ENCODE results near the gene PDLIM1.
A peak's percentile ranks its signal among the peaks of the same experiment; 100 is the strongest.

Gene PDLIM1

DNA sequence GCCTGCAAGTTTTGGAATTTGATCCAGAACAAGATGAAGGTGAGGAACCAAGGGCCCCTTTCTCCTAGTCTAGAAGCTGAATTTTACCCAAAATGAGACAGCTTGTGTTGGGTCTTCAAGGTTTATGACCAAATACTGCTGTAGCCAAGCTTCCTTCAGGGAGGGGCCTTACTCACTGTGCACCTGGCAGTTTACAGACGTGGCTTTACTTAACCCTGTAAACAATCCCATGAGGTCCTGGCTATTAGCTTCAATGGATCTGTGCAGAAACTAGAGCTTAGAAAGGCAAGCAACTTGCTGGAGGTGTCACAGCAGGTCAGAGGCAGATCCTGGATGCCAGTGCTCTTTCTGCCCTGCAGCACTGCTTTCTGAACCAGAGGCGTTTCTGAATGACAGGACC lies 46.7 kb downstream of the PDLIM1 start:
- Histone ChIP-seq H3K79me2 (ENCODE audit: insufficient read depth, low read length) (no peaks in the 10 kb centered on the region), H4K20me1 (ENCODE audit: insufficient read depth, low read length) (no peaks in the 10 kb centered on the region), H3K9ac (ENCODE audit: low read length) (no peak overlapping the region), H3F3A (ENCODE audit: insufficient read depth, low read length) (no peaks in the 10 kb centered on the region), H2AFZ (ENCODE audit: low read length) (no peak overlapping the region), H3K27ac (ENCODE audit: low read depth, low read length, poor library complexity, severe bottlenecking) (no peak overlapping the region), H3K4me2 (ENCODE audit: low read length) (no peak overlapping the region), H3K4me1 (ENCODE audit: insufficient read depth, low read length, severe bottlenecking) (peaks cover 4% of the 10 kb centered on the region), H3K27me3 (ENCODE audit: insufficient read depth, low read length) (no peaks in the 10 kb centered on the region), H3K9me2 (ENCODE audit: low read depth, low read length) (no peaks in the 10 kb centered on the region), H3K36me3 (ENCODE audit: insufficient read depth, low read length) (0 out of 2 replicates have a peak, but pooled peaks cover 8% of the 10 kb centered on the region), H3K4me3 (ENCODE audit: low read depth, low read length, poor library complexity, severe bottlenecking) (no peak overlapping the region), H3K9me3 (ENCODE audit: low read length) (no peaks in the 10 kb centered on the region)
- TF ChIP-seq EZH2 (IDR thresholded peaks at IDR 0.05; ENCODE audit: borderline replicate concordance, low read length) = no peak
- TF ChIP-seq, protein P1, sequence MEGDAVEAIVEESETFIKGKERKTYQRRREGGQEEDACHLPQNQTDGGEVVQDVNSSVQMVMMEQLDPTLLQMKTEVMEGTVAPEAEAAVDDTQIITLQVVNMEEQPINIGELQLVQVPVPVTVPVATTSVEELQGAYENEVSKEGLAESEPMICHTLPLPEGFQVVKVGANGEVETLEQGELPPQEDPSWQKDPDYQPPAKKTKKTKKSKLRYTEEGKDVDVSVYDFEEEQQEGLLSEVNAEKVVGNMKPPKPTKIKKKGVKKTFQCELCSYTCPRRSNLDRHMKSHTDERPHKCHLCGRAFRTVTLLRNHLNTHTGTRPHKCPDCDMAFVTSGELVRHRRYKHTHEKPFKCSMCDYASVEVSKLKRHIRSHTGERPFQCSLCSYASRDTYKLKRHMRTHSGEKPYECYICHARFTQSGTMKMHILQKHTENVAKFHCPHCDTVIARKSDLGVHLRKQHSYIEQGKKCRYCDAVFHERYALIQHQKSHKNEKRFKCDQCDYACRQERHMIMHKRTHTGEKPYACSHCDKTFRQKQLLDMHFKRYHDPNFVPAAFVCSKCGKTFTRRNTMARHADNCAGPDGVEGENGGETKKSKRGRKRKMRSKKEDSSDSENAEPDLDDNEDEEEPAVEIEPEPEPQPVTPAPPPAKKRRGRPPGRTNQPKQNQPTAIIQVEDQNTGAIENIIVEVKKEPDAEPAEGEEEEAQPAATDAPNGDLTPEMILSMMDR (IDR thresholded peaks at IDR 0.05; ENCODE audit: low read length) = no peak

DNA sequence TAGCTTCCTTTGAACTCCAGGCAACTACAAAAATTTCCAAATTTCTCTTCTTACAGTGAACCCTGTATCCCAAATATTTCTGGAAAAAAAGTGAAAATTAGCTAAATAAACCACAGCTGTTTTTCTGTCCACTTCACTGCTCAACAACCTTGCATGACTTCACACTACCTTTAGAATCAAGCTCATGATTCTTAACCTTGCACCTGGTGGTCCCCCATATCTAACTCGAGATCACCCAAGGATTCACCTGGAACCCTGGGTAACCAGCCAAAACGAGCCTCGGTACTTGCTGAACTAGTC lies 47.5 kb downstream of the PDLIM1 start:
- no peaks in the 10 kb centered on the region for H3K79me2 ChIP-seq (ENCODE audit: insufficient read depth, low read length)
- no peak overlapping the region for H3K9ac ChIP-seq (ENCODE audit: low read length)
- no peak overlapping the region for H2AFZ ChIP-seq (ENCODE audit: low read length)
- no peaks in the 10 kb centered on the region for H4K20me1 ChIP-seq (ENCODE audit: insufficient read depth, low read length)
- H3K4me3 ChIP-seq (ENCODE audit: low read depth, low read length, poor library complexity, severe bottlenecking) = no peak overlapping the region
- no peaks in the 10 kb centered on the region for H3K9me2 ChIP-seq (ENCODE audit: low read depth, low read length)
- no peak for TF ChIP-seq EZH2 (IDR thresholded peaks at IDR 0.05; ENCODE audit: borderline replicate concordance, low read length)
- TF ChIP-seq, protein P1 (IDR thresholded peaks at IDR 0.05; ENCODE audit: low read length) = no peak
- H3F3A ChIP-seq (ENCODE audit: insufficient read depth, low read length) = no peaks in the 10 kb centered on the region
- H3K27ac ChIP-seq (ENCODE audit: low read depth, low read length, poor library complexity, severe bottlenecking) = no peak overlapping the region
- no peak overlapping the region for H3K4me2 ChIP-seq (ENCODE audit: low read length)
- no peaks in the 10 kb centered on the region for H3K27me3 ChIP-seq (ENCODE audit: insufficient read depth, low read length)
- H3K4me1 ChIP-seq (ENCODE audit: insufficient read depth, low read length, severe bottlenecking) = peaks cover 4% of the 10 kb centered on the region
- no peaks in the 10 kb centered on the region for H3K9me3 ChIP-seq (ENCODE audit: low read length)
- 0 out of 2 replicates have a peak, but pooled peaks cover 8% of the 10 kb centered on the region for H3K36me3 ChIP-seq (ENCODE audit: insufficient read depth, low read length)

DNA sequence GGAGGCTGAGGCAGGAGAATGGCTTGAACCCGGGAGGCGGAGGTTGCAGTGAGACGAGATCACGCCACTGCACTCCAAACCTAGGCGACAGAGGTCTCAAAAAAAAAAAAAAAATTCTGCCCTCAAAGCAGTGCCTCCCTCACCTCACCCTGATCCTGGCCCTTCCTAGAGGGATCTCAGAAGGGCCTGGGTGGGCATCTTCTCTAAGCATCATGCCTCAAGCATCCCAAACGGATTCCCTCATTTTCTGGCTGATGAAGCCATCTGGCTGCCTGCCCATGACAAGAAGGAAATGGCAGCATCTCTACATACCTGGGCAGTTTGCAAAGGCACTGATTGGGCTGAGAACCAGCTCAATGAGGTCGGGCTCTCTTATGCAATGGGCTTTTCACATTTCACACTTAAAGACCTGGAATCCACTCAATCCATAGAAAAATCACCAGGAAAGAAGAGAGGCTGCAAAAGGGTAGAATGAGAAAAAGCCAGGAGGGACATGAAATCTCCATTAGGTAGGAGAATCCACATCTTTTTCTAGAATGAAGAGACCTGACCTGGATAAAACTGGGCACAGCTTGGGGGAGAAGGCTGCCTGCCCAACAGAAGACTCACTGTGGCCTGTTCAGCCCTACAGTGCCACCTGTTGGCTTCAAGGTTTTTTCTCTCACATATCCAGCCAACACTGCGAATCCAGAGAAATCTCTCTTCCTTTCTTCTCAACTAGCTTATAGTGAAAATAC lies 48.1 kb downstream of the PDLIM1 start:
- Histone ChIP-seq H3K27me3 (ENCODE audit: insufficient read depth, low read length) (no peaks in the 10 kb centered on the region), H4K20me1 (ENCODE audit: insufficient read depth, low read length) (no peaks in the 10 kb centered on the region), H3K4me3 (ENCODE audit: low read depth, low read length, poor library complexity, severe bottlenecking) (no peak overlapping the region), H3K9me3 (ENCODE audit: low read length) (no peaks in the 10 kb centered on the region), H3K4me1 (ENCODE audit: insufficient read depth, low read length, severe bottlenecking) (peaks cover 4% of the 10 kb centered on the region), H3K27ac (ENCODE audit: low read depth, low read length, poor library complexity, severe bottlenecking) (no peak overlapping the region), H3K9ac (ENCODE audit: low read length) (no peak overlapping the region), H3K79me2 (ENCODE audit: insufficient read depth, low read length) (no peaks in the 10 kb centered on the region), H3K4me2 (ENCODE audit: low read length) (no peak overlapping the region), H3F3A (ENCODE audit: insufficient read depth, low read length) (no peaks in the 10 kb centered on the region), H2AFZ (ENCODE audit: low read length) (no peak overlapping the region), H3K36me3 (ENCODE audit: insufficient read depth, low read length) (0 out of 2 replicates have a peak, but pooled peaks cover 8% of the 10 kb centered on the region), H3K9me2 (ENCODE audit: low read depth, low read length) (no peaks in the 10 kb centered on the region)
- no peak for TF ChIP-seq EZH2 (IDR thresholded peaks at IDR 0.05; ENCODE audit: borderline replicate concordance, low read length)
- TF ChIP-seq, protein P1 (IDR thresholded peaks at IDR 0.05; ENCODE audit: low read length) = peak; percentile 48
